Stimulated activated effector memory CD8-positive, alpha-beta T cell treated with anti-CD3 and anti-CD28 coated beads, Interleukin-12 subunit alpha, Interleukin-12 subunit beta, amount 100 ng/mL, for 72 hours (primary cell): Measurements from ENCODE around the gene AURKAIP1.
"Not testable (repeated sequence)": the region's sequence is repeated elsewhere in the genome, so short reads cannot be mapped to it uniquely, and the experiment has no call there.

ENCODE experiments used
- ATAC-seq: fragments of 150-1000 bp; cut with Tn5 transposase; 2 replicates; pipeline ENCODE4 v1.10.0; 2021
- DNase-seq, 2 donors: peaks; one replicate each; pipeline ENCODE4 v3.0.0; 2021 to 2022; ENCODE audit warnings: low spot score in 2 of 2
- H3K27ac Mint-ChIP-seq: one replicate; pipeline ENCODE4 v1.8.0; 2022; ENCODE audit warnings: mild to moderate bottlenecking, mixed read lengths
- H3K36me3 Mint-ChIP-seq: one replicate; pipeline ENCODE4 v1.8.0; 2022; ENCODE audit warnings: mild to moderate bottlenecking, mixed read lengths
- H3K4me1 Mint-ChIP-seq: one replicate; pipeline ENCODE4 v1.8.0; 2022; ENCODE audit warnings: mixed read lengths
- H3K4me3 Mint-ChIP-seq: one replicate; pipeline ENCODE4 v1.8.0; 2022; ENCODE audit warnings: mild to moderate bottlenecking, mixed read lengths
- H3K9me3 Mint-ChIP-seq: one replicate; pipeline ENCODE4 v1.8.0; 2022; ENCODE audit warnings: mixed read lengths

AURKAIP1 gene

DNA sequence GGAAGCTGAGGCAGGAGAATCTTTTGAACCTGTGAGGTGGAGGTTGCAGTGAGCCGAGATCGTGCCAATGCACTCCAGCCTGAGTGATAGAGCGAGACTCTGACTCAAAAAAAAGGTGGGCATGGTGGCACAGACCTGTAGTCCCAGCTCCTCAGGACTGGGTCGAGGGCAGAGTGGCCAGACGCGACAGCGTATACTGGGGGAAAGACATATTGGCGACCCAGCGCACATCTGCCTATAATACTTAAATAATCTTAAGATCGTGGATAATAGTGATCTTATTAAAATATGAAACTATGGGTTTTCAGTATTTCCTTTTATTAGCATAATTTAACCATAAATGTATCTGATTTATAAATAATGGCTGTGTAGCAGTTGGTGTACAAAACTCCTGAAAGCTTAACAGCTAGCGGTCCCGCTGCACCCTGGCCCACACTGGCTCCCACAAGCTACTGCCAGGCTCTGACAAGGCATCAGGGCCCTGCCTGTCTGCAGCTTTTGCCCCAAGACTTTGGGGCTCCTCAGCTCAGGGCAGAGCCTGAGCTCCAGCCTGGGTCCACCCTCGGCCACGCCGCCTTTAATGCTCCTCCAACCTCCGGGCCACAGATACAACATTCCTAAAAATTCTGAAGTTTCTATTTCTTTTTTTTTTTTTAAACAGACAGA, 2.7 kb upstream of the AURKAIP1 start:
- DNase-seq (no peak), ATAC-seq (no peak)
- H3K27ac Mint-ChIP-seq = no peak overlapping the region
- peaks cover 7% of the 10 kb centered on the region for H3K36me3 Mint-ChIP-seq
- no peaks in the 10 kb centered on the region for H3K9me3 Mint-ChIP-seq
- H3K4me1 Mint-ChIP-seq = peaks cover 25% of the 10 kb centered on the region
- no peak overlapping the region for H3K4me3 Mint-ChIP-seq

GRCh38 chr1:1376551-1377226, 1.7 kb upstream of the AURKAIP1 start:
- Mint-ChIP-seq H3K4me3 (peak overlapping the region; percentile 85), H3K9me3 (no peaks in the 10 kb centered on the region), H3K36me3 (peaks cover 13% of the 10 kb centered on the region), H3K27ac (no peak overlapping the region), H3K4me1 (peaks cover 21% of the 10 kb centered on the region)
- ATAC-seq = no peak
- no peak for DNase-seq

GRCh38 chr1:1374589-1374928, 448 bp downstream of the AURKAIP1 start:
- H3K9me3 Mint-ChIP-seq = no peaks in the 10 kb centered on the region
- peaks cover 13% of the 10 kb centered on the region for H3K36me3 Mint-ChIP-seq
- no peak for ATAC-seq
- H3K27ac Mint-ChIP-seq = peak overlapping the region; percentile 96
- peak overlapping the region; percentile 85 for H3K4me3 Mint-ChIP-seq
- peaks cover 20% of the 10 kb centered on the region for H3K4me1 Mint-ChIP-seq
- DNase-seq = no peak

GRCh38 chr1:1373815-1374588, 1.0 kb downstream of the AURKAIP1 start:
- ATAC-seq (no peak), DNase-seq (no peak)
- Mint-ChIP-seq H3K4me1 (peaks cover 20% of the 10 kb centered on the region), H3K4me3 (peak overlapping the region; percentile 85), H3K9me3 (no peaks in the 10 kb centered on the region), H3K36me3 (peaks cover 13% of the 10 kb centered on the region), H3K27ac (peak overlapping the region; percentile 96)

GRCh38 chr1:1373051-1373814, 1.8 kb downstream of the AURKAIP1 start:
- Mint-ChIP-seq H3K4me1 (peaks cover 20% of the 10 kb centered on the region), H3K27ac (peak overlapping the region; percentile 96), H3K9me3 (no peaks in the 10 kb centered on the region), H3K4me3 (peak overlapping the region; percentile 85), H3K36me3 (peaks cover 13% of the 10 kb centered on the region)
- DNase-seq (no peak), ATAC-seq (no peak)

GRCh38 chr1:1371746-1372711, 3.0 kb downstream of the AURKAIP1 start:
- Mint-ChIP-seq H3K36me3 (peaks cover 13% of the 10 kb centered on the region), H3K27ac (no peak overlapping the region), H3K4me3 (peak overlapping the region; percentile 29), H3K9me3 (no peaks in the 10 kb centered on the region), H3K4me1 (peaks cover 20% of the 10 kb centered on the region)
- ATAC-seq (peak; percentile 59), DNase-seq (peak; percentile 89 to 94)

DNA sequence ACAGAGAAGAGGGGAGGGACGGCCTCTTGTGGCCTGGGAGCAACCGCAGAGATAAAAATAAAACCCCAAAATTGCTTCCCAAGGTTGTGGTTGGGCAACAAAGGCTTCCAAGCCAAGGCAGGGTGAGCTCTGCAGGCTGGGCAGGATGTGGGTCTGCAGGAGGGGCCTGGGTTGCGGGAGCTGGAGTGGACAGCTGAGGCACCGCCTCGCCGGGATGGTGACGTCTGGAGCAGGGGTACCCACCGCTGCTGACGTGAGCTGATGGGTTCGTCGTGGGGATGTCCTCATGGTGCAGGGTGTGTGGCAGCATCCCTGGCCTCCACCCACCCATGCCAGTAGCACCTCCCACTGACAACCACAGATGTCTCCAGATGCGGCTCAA, 3.7 kb downstream of the AURKAIP1 start:
- ATAC-seq (peak; percentile 14), DNase-seq (no peak)
- peaks cover 13% of the 10 kb centered on the region for H3K36me3 Mint-ChIP-seq

GRCh38 chr1:1370771-1371300, 4.2 kb downstream of the AURKAIP1 start:
- Mint-ChIP-seq H3K4me3 (peak overlapping the region; percentile 29), H3K27ac (no peak overlapping the region), H3K4me1 (peaks cover 13% of the 10 kb centered on the region), H3K9me3 (no peaks in the 10 kb centered on the region), H3K36me3 (peaks cover 13% of the 10 kb centered on the region)
- no peak for DNase-seq
- ATAC-seq = no peak

More for the DNA sequence above, 3.7 kb downstream of the AURKAIP1 start:
- Mint-ChIP-seq H3K9me3 (no peaks in the 10 kb centered on the region), H3K4me1 (peaks cover 16% of the 10 kb centered on the region), H3K4me3 (peak overlapping the region; percentile 29), H3K27ac (no peak overlapping the region)

DNA sequence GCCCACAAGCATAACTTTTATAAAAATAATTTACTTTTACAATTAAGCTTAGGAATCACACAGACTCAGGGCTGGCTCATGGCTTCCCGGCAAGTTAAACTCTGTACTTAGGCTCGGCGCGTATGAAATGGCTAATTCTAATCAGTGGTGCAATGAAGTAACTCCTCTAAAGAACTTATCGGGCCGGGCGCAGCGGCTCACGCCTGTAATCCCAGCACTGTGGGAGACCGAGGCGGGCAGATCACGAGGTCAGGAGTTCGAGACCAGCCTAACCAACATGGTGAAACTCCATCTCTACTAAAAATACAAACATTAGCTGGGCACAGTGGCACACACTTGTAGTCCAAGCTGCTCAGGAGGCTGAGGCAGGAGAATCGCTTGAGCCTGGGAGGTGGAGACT, 4.9 kb downstream of the AURKAIP1 start:
- not testable (repeated sequence) for ATAC-seq, H3K36me3 Mint-ChIP-seq, H3K27ac Mint-ChIP-seq, H3K9me3 Mint-ChIP-seq, DNase-seq, H3K4me3 Mint-ChIP-seq
- peaks cover 13% of the 10 kb centered on the region for H3K4me1 Mint-ChIP-seq

- Mint-ChIP-seq H3K4me1 (peaks cover 5% of the 10 kb centered on the region), H3K9me3 (no peaks in the 10 kb centered on the region), H3K4me3 (no peak overlapping the region), H3K36me3 (peaks cover 5% of the 10 kb centered on the region), H3K27ac (no peak overlapping the region)
- DNase-seq (no peak), ATAC-seq (no peak)
These were observed 7.7 kb downstream of the AURKAIP1 start for GRCh38 chr1:1367315-1367714.

DNA sequence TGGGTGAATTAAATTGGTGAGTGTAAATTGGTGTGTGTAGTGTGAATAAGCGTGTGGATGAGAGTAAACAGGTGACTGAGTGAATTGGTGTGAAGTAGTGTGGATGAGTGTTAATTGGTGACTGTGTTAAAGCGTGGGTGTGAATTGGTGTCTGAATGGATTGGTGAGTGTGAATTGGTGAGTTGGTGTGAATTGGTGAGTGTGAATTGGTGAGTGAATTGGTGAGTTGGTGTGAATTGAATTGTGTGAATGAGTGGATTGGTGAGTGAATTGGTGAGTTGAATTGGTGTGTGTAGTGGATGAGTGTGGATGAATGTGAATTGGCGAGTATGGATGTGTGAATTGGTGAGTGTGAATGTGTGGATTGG, 8.3 kb downstream of the AURKAIP1 start:
- Mint-ChIP-seq H3K27ac (no peak overlapping the region), H3K36me3 (no peaks in the 10 kb centered on the region), H3K9me3 (no peaks in the 10 kb centered on the region), H3K4me1 (no peaks in the 10 kb centered on the region), H3K4me3 (no peak overlapping the region)
- DNase-seq (no peak), ATAC-seq (no peak)

GRCh38 chr1:1365875-1366698, 8.9 kb downstream of the AURKAIP1 start:
- no peak overlapping the region for H3K4me3 Mint-ChIP-seq
- H3K36me3 Mint-ChIP-seq = no peaks in the 10 kb centered on the region
- no peaks in the 10 kb centered on the region for H3K4me1 Mint-ChIP-seq
- H3K27ac Mint-ChIP-seq = no peak overlapping the region
- DNase-seq = no peak
- no peak for ATAC-seq
- no peaks in the 10 kb centered on the region for H3K9me3 Mint-ChIP-seq

GRCh38 chr1:1364266-1364665, 10.7 kb downstream of the AURKAIP1 start:
- Mint-ChIP-seq H3K27ac (no peak overlapping the region), H3K4me1 (no peaks in the 10 kb centered on the region)
- no peak for DNase-seq

More at GRCh38 chr1:1364266-1364665, 10.7 kb downstream of the AURKAIP1 start:
- no peak for ATAC-seq
- no peaks in the 10 kb centered on the region for H3K36me3 Mint-ChIP-seq
- no peak overlapping the region for H3K4me3 Mint-ChIP-seq
- H3K9me3 Mint-ChIP-seq = no peaks in the 10 kb centered on the region
